ENCODE data around the gene TTC24.

The TTC24 gene

DNA sequence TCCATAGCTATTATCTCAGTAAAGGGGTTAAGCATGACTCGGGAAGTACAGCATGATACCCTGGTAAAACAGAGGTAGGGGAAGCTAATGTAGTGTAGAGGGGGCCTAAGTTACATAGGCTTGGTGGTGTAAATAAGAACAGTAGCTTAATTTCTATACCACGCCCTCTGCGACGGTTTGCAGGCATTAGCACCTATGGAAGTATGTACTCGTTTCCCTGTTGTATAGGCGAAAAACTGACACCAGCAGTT, 11.6 kb downstream of the TTC24 start (continued):
- TF ChIP-seq RARB (CRISPR knock-in tag; IDR thresholded peaks at IDR 0.05): no peak
- TF ChIP-seq ESRRG (CRISPR knock-in tag; IDR thresholded peaks at IDR 0.05): no peak
- TF ChIP-seq CSDC2 (CRISPR knock-in tag; IDR thresholded peaks at IDR 0.05): no peak
- no peak for TF ChIP-seq ZNF565 (CRISPR knock-in tag; conservative IDR thresholded peaks at IDR 0.05; ENCODE audit: low read depth)

DNA sequence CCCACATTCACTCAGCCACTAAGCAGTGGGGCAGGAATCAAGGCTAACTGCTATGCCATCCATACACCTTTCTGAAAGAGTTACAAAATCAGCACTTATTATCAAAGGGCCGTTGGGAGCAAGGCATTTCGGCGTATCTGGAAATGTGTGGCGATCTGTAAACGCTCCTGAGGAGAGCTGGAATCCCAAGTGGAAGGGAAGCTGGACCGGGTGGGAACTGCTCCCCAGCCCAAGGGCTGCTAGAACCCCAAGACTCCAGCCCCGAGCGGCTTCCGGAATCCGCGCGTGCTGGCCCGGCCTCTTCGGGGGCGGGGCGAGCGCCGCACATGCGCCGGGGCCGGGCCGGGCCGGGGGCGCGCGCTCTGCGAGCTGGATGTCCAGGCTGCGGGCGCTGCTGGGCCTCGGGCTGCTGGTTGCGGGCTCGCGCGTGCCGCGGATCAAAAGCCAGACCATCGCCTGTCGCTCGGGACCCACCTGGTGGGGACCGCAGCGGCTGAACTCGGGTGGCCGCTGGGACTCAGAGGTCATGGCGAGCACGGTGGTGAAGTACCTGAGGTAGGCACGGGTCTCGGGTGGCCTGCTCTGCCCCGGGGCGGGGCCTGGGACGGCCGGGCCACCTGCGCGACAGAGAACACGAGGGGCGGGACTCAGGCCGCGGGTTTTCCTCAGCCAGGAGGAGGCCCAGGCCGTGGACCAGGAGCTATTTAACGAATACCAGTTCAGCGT, 12.1 kb downstream of the TTC24 start, which contains the start of gene NAXE:
TSS of gene NAXE (plus strand) at position 345 of the 726 bp plus-strand sequence. CDS start at position 374, 29 bp downstream.
- TF ChIP-seq CSDC2 (CRISPR knock-in tag; IDR thresholded peaks at IDR 0.05): no peak
- no peak for TF ChIP-seq CSRNP3 (CRISPR knock-in tag; IDR thresholded peaks at IDR 0.05)
- TF ChIP-seq POU6F1 (CRISPR knock-in tag; IDR thresholded peaks at IDR 0.05; ENCODE audit: borderline replicate concordance, low read depth): 0 out of 2 replicates have a peak, but pooled peaks have one; percentile 48
- peak; percentile 92 for ATAC-seq

DNA sequence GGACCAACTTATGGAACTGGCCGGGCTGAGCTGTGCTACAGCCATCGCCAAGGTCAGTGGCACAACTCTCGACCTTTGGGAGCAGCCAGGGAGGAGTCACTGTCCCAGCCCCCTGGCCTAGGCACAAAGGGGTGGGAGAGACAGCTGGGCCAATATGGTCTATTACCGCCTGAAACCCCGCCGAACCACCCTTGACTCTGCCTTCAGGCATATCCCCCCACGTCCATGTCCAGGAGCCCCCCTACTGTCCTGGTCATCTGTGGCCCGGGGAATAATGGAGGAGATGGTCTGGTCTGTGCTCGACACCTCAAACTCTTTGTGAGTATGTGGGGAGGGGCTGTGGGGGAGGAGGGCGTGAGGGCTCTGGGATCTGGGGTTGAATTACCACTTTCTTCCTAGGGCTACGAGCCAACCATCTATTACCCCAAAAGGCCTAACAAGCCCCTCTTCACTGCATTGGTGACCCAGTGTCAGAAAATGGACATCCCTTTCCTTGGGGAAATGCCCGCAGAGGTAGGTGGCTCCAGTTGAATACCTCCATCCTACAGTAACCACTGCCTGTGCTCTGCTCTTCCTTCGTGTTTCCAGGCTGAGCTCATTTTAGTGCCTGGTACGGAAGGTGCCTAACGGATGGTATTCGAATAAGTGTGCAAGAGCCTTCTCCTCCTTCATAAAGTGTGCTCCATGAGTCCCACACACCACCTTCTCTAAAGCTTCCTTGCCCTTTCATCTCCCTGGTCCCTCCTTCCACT, 12.8 kb downstream of the TTC24 start:
- peak; percentile 13 for ATAC-seq
- 0 out of 2 replicates have a peak, but pooled peaks have one; percentile 14 for TF ChIP-seq CSRNP3 (CRISPR knock-in tag; IDR thresholded peaks at IDR 0.05)
- TF ChIP-seq ZFP30 (CRISPR knock-in tag; IDR thresholded peaks at IDR 0.05): no peak

DNA sequence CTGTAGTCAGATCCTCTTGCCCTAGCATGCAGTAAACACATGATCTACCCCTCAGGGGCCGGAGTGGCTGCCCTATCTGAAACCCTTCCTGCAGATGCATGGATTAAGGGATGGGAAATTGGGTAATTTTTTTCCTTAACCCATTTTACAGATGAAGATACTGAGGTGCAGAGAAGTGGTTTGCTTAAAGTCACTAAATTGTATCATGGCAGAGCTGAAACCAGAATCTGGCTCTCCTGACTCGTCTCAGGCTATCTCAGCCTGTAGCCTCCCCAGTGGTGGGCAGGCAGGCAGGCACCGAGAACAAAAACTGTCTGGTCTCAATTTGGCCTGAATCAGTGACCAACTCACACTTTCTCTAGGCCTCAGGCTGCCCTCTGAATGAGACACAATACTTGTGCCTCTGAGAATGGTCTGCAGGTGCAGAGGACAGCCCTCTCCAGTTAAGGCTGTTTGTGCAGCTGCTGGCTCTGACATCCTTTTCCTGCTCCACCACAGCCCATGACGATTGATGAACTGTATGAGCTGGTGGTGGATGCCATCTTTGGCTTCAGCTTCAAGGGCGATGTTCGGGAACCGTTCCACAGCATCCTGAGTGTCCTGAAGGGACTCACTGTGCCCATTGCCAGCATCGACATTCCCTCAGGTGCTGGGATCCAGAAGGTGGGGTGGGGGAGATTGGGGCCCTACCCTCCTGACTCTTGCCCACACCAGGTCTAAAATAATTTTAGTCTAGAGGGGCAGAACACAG, 13.6 kb downstream of the TTC24 start:
- ATAC-seq: no peak
- TF ChIP-seq TOX (CRISPR knock-in tag; IDR thresholded peaks at IDR 0.05; ENCODE audit: borderline replicate concordance): peak; percentile 24; the same call in 1 of the 2 replicates
- no peak for TF ChIP-seq POU6F1 (CRISPR knock-in tag; IDR thresholded peaks at IDR 0.05; ENCODE audit: borderline replicate concordance, low read depth)

- no peak for ATAC-seq
Measured at GRCh38 chr1:156593661-156593989, 14.1 kb downstream of the TTC24 start.

More at GRCh38 chr1:156593661-156593989, 14.1 kb downstream of the TTC24 start:
- TF ChIP-seq PPARA (CRISPR knock-in tag; IDR thresholded peaks at IDR 0.05; ENCODE audit: borderline replicate concordance): no peak
- TF ChIP-seq, protein P1, sequence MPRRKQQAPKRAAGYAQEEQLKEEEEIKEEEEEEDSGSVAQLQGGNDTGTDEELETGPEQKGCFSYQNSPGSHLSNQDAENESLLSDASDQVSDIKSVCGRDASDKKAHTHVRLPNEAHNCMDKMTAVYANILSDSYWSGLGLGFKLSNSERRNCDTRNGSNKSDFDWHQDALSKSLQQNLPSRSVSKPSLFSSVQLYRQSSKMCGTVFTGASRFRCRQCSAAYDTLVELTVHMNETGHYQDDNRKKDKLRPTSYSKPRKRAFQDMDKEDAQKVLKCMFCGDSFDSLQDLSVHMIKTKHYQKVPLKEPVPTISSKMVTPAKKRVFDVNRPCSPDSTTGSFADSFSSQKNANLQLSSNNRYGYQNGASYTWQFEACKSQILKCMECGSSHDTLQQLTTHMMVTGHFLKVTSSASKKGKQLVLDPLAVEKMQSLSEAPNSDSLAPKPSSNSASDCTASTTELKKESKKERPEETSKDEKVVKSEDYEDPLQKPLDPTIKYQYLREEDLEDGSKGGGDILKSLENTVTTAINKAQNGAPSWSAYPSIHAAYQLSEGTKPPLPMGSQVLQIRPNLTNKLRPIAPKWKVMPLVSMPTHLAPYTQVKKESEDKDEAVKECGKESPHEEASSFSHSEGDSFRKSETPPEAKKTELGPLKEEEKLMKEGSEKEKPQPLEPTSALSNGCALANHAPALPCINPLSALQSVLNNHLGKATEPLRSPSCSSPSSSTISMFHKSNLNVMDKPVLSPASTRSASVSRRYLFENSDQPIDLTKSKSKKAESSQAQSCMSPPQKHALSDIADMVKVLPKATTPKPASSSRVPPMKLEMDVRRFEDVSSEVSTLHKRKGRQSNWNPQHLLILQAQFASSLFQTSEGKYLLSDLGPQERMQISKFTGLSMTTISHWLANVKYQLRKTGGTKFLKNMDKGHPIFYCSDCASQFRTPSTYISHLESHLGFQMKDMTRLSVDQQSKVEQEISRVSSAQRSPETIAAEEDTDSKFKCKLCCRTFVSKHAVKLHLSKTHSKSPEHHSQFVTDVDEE (CRISPR knock-in tag; IDR thresholded peaks at IDR 0.05): no peak
- TF ChIP-seq OSR1 (CRISPR knock-in tag; IDR thresholded peaks at IDR 0.05): no peak
- TF ChIP-seq GLIS3 (CRISPR knock-in tag; IDR thresholded peaks at IDR 0.05): no peak
- TF ChIP-seq, protein P2, sequence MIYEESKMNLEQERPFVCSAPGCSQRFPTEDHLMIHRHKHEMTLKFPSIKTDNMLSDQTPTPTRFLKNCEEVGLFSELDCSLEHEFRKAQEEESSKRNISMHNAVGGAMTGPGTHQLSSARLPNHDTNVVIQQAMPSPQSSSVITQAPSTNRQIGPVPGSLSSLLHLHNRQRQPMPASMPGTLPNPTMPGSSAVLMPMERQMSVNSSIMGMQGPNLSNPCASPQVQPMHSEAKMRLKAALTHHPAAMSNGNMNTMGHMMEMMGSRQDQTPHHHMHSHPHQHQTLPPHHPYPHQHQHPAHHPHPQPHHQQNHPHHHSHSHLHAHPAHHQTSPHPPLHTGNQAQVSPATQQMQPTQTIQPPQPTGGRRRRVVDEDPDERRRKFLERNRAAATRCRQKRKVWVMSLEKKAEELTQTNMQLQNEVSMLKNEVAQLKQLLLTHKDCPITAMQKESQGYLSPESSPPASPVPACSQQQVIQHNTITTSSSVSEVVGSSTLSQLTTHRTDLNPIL (CRISPR knock-in tag; IDR thresholded peaks at IDR 0.05; ENCODE audit: low read depth): no peak
- no peak for TF ChIP-seq ARNTL (CRISPR knock-in tag; IDR thresholded peaks at IDR 0.05; ENCODE audit: borderline replicate concordance, low read depth)

All from SK-N-SH treated with all-trans-retinoic acid at 6 μM for 48 hours (cell line).